Upper lobe of left lung (tissue), 6 donors: ENCODE measurements around the gene BCS1L. TPM values are rescaled to one million over a fixed set of nuclear protein-coding genes. Genes with fewer than 3 reads are reported as not detected.

Experiments used
- ATAC-seq, 2 donors: fragments of 200-7000 bp; cut with Tn5 transposase; one replicate each; pipeline ENCODE4 v1.9.1; 2022; ENCODE audit warnings: mild to moderate bottlenecking in 2 of 2, moderate library complexity in 2 of 2; ENCODE audit not compliant: low FRiP score in 2 of 2
- DNase-seq, 2 donors: peaks; one replicate each; pipeline ENCODE4 v3.0.0-alpha.2; 2019 to 2020
- H3K27ac ChIP-seq, 4 donors: fragments of 200-600 bp; sonication (generic); one replicate each; pipeline ENCODE4 v1.5.1; 2016 to 2019
- H3K27me3 ChIP-seq, 4 donors: fragments of 200-600 bp; sonication (generic); one replicate each; pipeline ENCODE4 v1.5.1; 2017 to 2019
- H3K36me3 ChIP-seq, 4 donors: fragments of 200-600 bp; sonication (generic); one replicate each; pipeline ENCODE4 v1.5.1; 2016 to 2019
- H3K4me1 ChIP-seq, 4 donors: fragments of 200-600 bp; sonication (generic); one replicate each; pipeline ENCODE4 v1.5.1; 2018 to 2019
- H3K4me3 ChIP-seq, 4 donors: fragments of 200-600 bp; sonication (generic); one replicate each; pipeline ENCODE4 v1.5.1; 2017 to 2019; ENCODE audit warnings: mild to moderate bottlenecking in 2 of 4, moderate library complexity in 1 of 4
- H3K9me3 ChIP-seq, 4 donors: fragments of 200-600 bp; sonication (generic); one replicate each; pipeline ENCODE4 v1.5.1; 2018 to 2019
- EP300 ChIP-seq, 4 donors: sonication (generic); formaldehyde crosslinking; IDR thresholded peaks; one replicate each; pipeline ENCODE4 v1.5.1; 2017; ENCODE audit warnings: antibody characterized with exemption in 4 of 4, control low read depth in 2 of 4
- POLR2A ChIP-seq, 4 donors: fragments of 450-650 bp; IDR thresholded peaks; one replicate each; pipeline ENCODE4 v1.5.1; 2016 to 2017; ENCODE audit warnings: antibody characterized with exemption in 4 of 4, mild to moderate bottlenecking in 2 of 4
- POLR2AphosphoS5 ChIP-seq, 2 donors: sonication (generic); formaldehyde crosslinking; IDR thresholded peaks; one replicate each; pipeline ENCODE4 v1.5.1; 2017; ENCODE audit warnings: antibody characterized with exemption in 2 of 2
- WGBS, 2 donors: methylation state at CpG; one replicate each; pipeline ENCODE4 v1.1.5; 2017 to 2018; 5-methylcytosine and 5-hydroxymethylcytosine counted together
- total RNA-seq, 6 donors: library from RNA; depleted of rRNA in 4 of 6; stranded (reverse); fragments of >200 nt in 4 of 6; gene quantifications; one replicate each; pipeline versions ENCODE4 v1.1.0 to v1.2.1, GENCODE V29; 2016 to 2021
- TF ChIP-seq, protein P1 (sequence below), 6 experiments: fragments of 450-650 bp in 4 of 6; fragments of 200-600 bp in 2 of 6; sonication (generic) in 2 of 6; IDR thresholded peaks; one replicate each; pipeline ENCODE4 v1.5.1; 2016 to 2019; ENCODE audit warnings: antibody characterized with exemption in 6 of 6
- donor health status: DM: no; HTN: no; CAD: no; lungs with moderate emphysema.
- donor health status: DM: no; HTN: yes; CAD: no; lungs with severe emphysema.

BCS1L gene
- total RNA-seq, 6 donors from 2014 or later = 18.2 to 128 (median 32.2) TPM

DNA sequence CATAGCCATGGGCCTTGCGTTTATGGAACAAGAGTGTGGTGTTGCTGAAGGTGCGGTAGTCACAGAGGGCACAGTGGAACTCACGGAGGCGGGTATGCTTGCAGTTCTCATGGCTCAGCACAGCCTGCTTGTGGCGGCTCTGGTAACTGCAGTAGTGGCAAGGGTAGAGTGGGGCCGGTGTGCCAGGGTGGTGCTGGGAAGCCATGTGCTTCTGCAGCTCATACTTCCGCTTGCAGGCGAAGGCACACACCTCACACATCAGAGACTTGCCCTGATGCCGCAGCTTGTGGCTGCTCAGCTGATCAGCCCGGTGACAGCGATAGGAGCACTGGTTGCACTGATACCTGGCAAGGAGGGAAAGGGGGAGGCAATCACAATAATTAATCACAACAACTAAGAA lies 14.8 kb upstream of the BCS1L start:
- 94 to 96% methylated on average over 6 to 7 of the region's 11 CpGs for WGBS, 2 donors
- no peak overlapping the region for H3K27ac ChIP-seq
- H3K36me3 ChIP-seq = peaks cover 36 to 97% (median 80%) of the 10 kb centered on the region in 4 donors
- no peak overlapping the region for H3K4me3 ChIP-seq
- no peak for DNase-seq
- H3K27me3 ChIP-seq = no peaks in the 10 kb centered on the region
- no peaks in the 10 kb centered on the region for H3K4me1 ChIP-seq
- H3K9me3 ChIP-seq = no peaks in the 10 kb centered on the region
- TF ChIP-seq POLR2A (IDR thresholded peaks at IDR 0.05) = no peak
- no peak for TF ChIP-seq POLR2AphosphoS5 (IDR thresholded peaks at IDR 0.05)
- TF ChIP-seq, protein P1, sequence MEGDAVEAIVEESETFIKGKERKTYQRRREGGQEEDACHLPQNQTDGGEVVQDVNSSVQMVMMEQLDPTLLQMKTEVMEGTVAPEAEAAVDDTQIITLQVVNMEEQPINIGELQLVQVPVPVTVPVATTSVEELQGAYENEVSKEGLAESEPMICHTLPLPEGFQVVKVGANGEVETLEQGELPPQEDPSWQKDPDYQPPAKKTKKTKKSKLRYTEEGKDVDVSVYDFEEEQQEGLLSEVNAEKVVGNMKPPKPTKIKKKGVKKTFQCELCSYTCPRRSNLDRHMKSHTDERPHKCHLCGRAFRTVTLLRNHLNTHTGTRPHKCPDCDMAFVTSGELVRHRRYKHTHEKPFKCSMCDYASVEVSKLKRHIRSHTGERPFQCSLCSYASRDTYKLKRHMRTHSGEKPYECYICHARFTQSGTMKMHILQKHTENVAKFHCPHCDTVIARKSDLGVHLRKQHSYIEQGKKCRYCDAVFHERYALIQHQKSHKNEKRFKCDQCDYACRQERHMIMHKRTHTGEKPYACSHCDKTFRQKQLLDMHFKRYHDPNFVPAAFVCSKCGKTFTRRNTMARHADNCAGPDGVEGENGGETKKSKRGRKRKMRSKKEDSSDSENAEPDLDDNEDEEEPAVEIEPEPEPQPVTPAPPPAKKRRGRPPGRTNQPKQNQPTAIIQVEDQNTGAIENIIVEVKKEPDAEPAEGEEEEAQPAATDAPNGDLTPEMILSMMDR (IDR thresholded peaks at IDR 0.05) = no peak
- TF ChIP-seq EP300 (IDR thresholded peaks at IDR 0.05) = no peak
- ATAC-seq = no peak

DNA sequence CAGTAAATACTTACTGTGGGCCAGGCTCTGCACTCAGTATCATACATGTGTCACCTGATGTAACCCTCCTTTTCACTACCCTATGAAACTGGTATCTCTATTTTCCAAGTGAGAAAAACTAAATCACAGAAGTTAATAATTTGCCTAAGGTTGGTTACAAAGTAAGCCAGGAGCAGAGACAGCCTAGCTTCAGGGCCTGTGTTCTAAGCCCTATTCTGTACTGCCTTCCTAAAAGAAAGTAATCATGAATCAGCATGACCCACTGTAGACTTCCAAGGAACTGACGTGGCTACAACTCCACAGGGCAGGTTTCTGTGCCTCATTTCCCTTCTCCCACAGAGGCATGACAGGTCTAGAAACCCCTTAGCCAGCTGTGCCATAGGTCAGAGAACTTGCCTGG lies 14.4 kb upstream of the BCS1L start:
- peaks cover 35 to 97% (median 81%) of the 10 kb centered on the region in 4 donors for H3K36me3 ChIP-seq
- ATAC-seq = no peak

DNA sequence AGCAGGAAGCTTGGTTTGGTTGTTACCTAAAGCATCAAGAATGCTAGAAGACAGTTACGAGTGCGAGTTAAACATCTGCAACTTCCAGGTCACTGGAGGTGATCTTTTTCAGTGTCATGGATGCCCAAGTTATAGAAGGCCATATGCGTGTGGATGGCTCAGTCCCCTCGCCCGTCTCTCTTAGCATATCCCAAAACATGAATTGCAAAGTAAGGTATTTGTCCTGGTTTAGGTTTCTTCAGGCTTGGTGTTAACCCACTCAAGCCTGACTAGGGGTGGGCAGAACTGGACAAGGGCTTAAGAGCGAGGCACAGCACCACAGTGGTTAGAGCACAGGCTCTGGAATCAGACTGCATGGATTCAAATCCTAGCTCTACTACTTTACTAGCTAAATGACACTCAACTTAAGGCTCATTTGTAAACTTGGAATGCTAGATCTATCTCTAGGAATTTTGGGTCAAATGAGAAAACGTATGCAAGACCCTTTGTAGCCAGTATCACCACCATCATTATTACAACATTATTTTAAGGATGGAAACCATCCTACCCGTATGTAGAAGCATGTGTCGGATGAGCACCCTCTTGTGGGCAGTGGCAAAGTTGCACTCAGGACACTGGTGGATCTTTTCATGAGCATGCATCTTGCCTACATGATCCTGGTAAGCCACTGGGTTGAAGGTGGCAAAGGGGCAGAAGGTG lies 11.2 kb upstream of the BCS1L start:
- no peak for TF ChIP-seq POLR2A (IDR thresholded peaks at IDR 0.05)
- TF ChIP-seq, protein P1 (IDR thresholded peaks at IDR 0.05) = peak; percentile 63 to 78 (median 70)
- Histone ChIP-seq H3K36me3 (peaks cover 42 to 99% (median 77%) of the 10 kb centered on the region in 4 donors), H3K27me3 (no peaks in the 10 kb centered on the region), H3K9me3 (no peaks in the 10 kb centered on the region), H3K4me1 (no peaks in the 10 kb centered on the region), H3K4me3 (no peak overlapping the region), H3K27ac (no peak overlapping the region)
- DNase-seq (peak in 1 of 2 donors; percentile 30), ATAC-seq (peak; percentile 72 to 79)
- WGBS, 2 donors = 71 to 77% methylated on average over 9 of the region's 9 CpGs

More for the DNA sequence above, 14.4 kb upstream of the BCS1L start:
- Histone ChIP-seq H3K4me3 (no peak overlapping the region), H3K4me1 (no peaks in the 10 kb centered on the region), H3K9me3 (no peaks in the 10 kb centered on the region), H3K27ac (no peak overlapping the region), H3K27me3 (no peaks in the 10 kb centered on the region)
- 82 to 100% methylated on average over 1 of the region's 1 CpG for WGBS, 2 donors
- TF ChIP-seq EP300 (IDR thresholded peaks at IDR 0.05) = no peak
- no peak for TF ChIP-seq POLR2A (IDR thresholded peaks at IDR 0.05)
- TF ChIP-seq POLR2AphosphoS5 (IDR thresholded peaks at IDR 0.05) = no peak
- TF ChIP-seq, protein P1 (IDR thresholded peaks at IDR 0.05) = no peak
- DNase-seq = no peak

DNA sequence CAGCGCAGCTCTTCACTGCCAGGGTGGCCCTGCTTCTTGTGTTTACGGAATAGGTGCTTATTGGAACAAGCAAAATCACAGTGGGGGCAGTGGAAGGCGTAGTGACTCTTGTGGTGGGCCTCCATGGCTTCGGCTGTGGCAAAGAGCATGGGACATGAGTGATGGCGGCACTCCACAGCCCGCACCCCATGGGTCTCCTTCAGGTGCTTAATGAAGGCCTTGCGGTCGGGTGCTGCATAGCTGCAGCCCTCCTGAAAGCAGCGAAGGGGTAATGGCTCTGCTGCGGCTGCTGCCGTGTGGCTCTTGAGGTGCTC lies 10.7 kb upstream of the BCS1L start:
- Histone ChIP-seq H3K4me1 (no peaks in the 10 kb centered on the region), H3K36me3 (peaks cover 37 to 99% (median 74%) of the 10 kb centered on the region in 4 donors), H3K9me3 (no peaks in the 10 kb centered on the region), H3K4me3 (no peak overlapping the region), H3K27me3 (no peaks in the 10 kb centered on the region), H3K27ac (no peak overlapping the region)
- no peak for TF ChIP-seq POLR2A (IDR thresholded peaks at IDR 0.05)
- no peak for TF ChIP-seq POLR2AphosphoS5 (IDR thresholded peaks at IDR 0.05)
- TF ChIP-seq, protein P1 (IDR thresholded peaks at IDR 0.05) = peak in 1 of 6 experiments; percentile 8
- TF ChIP-seq EP300 (IDR thresholded peaks at IDR 0.05) = no peak
- DNase-seq (peak in 1 of 2 donors; percentile 38), ATAC-seq (no peak)
- 92 to 94% methylated on average over 10 to 11 of the region's 11 CpGs for WGBS, 2 donors

DNA sequence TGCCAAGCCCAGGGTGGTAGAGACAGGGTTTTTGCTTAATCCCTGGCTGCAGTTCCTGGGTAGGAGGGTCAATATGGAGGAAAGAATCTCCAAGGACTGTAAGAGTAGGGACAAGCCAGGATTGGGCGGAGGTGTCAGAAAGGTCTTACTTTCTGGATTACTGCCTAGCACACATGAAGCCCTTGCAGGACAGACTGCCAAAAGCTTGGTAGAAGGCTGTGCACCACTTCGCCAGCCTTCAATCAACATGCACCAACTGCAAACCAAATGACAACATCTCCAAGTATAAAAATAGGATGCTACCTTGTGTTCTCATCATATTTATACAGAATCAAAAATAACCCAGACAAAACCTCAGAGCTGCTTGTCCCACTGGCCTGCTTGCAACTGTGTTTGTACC lies 3.7 kb upstream of the BCS1L start:
- Histone ChIP-seq H3K4me1 (peaks cover 12 to 22% (median 18%) of the 10 kb centered on the region in 4 donors), H3K36me3 (peaks cover 18 to 63% (median 37%) of the 10 kb centered on the region in 4 donors), H3K27me3 (no peaks in the 10 kb centered on the region), H3K27ac (no peak overlapping the region), H3K4me3 (no peak overlapping the region), H3K9me3 (no peaks in the 10 kb centered on the region)
- 83 to 95% methylated on average over 2 of the region's 2 CpGs for WGBS, 2 donors
- DNase-seq (no peak), ATAC-seq (no peak)
- TF ChIP-seq POLR2A (IDR thresholded peaks at IDR 0.05) (no peak), POLR2AphosphoS5 (IDR thresholded peaks at IDR 0.05) (no peak), EP300 (IDR thresholded peaks at IDR 0.05) (no peak)
- TF ChIP-seq, protein P1 (IDR thresholded peaks at IDR 0.05) = no peak
